Measurements from ENCODE around the gene HAO2.

The HAO2 gene

GRCh38 chr1:119442756-119443155 lies 74.2 kb downstream of the HAO2 start:
- DNase-seq = no peak
